Left lung (tissue), 14 donors: ENCODE data around the gene VWA5B2. TPM values are rescaled to one million over a fixed set of nuclear protein-coding genes. Genes with fewer than 3 reads are reported as not detected.

ENCODE experiments used
- ATAC-seq: fragments of 200-7000 bp; cut with Tn5 transposase; one replicate; pipeline ENCODE4 v1.9.1; 2020; ENCODE audit warnings: moderate library complexity
- DNase-seq, 4 donors: peaks; one replicate each; pipeline ENCODE4 v3.0.0-alpha.2; 2013 to 2020
- H3K27ac ChIP-seq, 2 donors: fragments of 200-600 bp; sonication (generic) in 1 of 2; one replicate each; pipeline versions ENCODE4 v1.5.0 to v1.8.0; 2020 to 2021
- H3K27me3 ChIP-seq, 2 donors: fragments of 200-600 bp; sonication (generic) in 1 of 2; one replicate each; pipeline versions ENCODE4 v1.5.0 to v1.8.0; 2020 to 2021
- H3K36me3 ChIP-seq, 2 donors: fragments of 200-600 bp; sonication (generic) in 1 of 2; one replicate each; pipeline versions ENCODE4 v1.5.0 to v1.8.0; 2020 to 2021
- H3K4me1 ChIP-seq, 2 donors: fragments of 200-600 bp; one replicate each; pipeline ENCODE4 v1.8.0; 2021
- H3K4me3 ChIP-seq, 2 donors: fragments of 200-600 bp; sonication (generic) in 1 of 2; one replicate each; pipeline versions ENCODE4 v1.5.0 to v1.8.0; 2020 to 2021; ENCODE audit warnings: mild to moderate bottlenecking in 1 of 2
- H3K9me3 ChIP-seq, 2 donors: fragments of 200-600 bp; sonication (generic) in 1 of 2; one replicate each; pipeline versions ENCODE4 v1.5.0 to v1.8.0; 2020 to 2021
- intact Hi-C, 2 donors: fragments of 100-400 bp; cut with DNase I; formaldehyde crosslinking; loops; one replicate each; pipeline versions ENCODE4 v1.11.2 to v1.14.2; 2022
- long read RNA-seq, 12 donors: library from polyadenylated mRNA in 2 of 12; unstranded in 2 of 12; transcript quantifications; one replicate each; pipeline ENCODE4 v2.0.0 and lab custom pipeline, GENCODE V29; 2019 to 2026
- polyA plus RNA-seq, 6 donors: library from polyadenylated mRNA; unstranded; fragments of 120-200 nt; gene quantifications; one replicate each; pipeline ENCODE4 v1.2.1, GENCODE V29; 2013; ENCODE audit not compliant: insufficient read length in 6 of 6
- total RNA-seq, 2 donors: library from RNA; stranded (reverse); fragmentation: NEBNext Ultra II Directional; extraction: Animal tissue kit (Norgen Biotek cat#: 25700); gene quantifications; one replicate each; pipeline ENCODE4 v1.2.1, GENCODE V29; 2021
- TF ChIP-seq, protein P1 (sequence below), 2 donors: fragments of 200-600 bp; sonication (generic) in 1 of 2; IDR thresholded peaks; one replicate each; pipeline versions ENCODE4 v1.5.0 to v1.8.0; 2021; ENCODE audit warnings: antibody characterized with exemption in 2 of 2
- donor health status: DM: no; HTN: yes; CAD: no.
- donor health status: DM: no; HTN: no; CAD: no.

VWA5B2 gene
- total RNA-seq, result under 1 TPM in 1 of 2 donors, not detected in 1; 0.31 TPM
- polyA plus RNA-seq, result 1 to 10 TPM in 5 of 6 donors, under 1 TPM in 1; 0.85 to 2.4 (median 1.4) TPM
- long read RNA-seq, donor 1, result 0 reads
- long read RNA-seq, donor 2, result 0 reads
- long read RNA-seq, donor 3, partial matches to known transcripts, result 18 of 32 reads
- long read RNA-seq, donor 3, other reads (novel, unspliced or antisense), result 14 of 32 reads
- long read RNA-seq, donor 4, result 0 reads
- long read RNA-seq, donor 5, result 0 reads
- long read RNA-seq, donor 6, partial matches to known transcripts, result 29 of 29 reads
- long read RNA-seq, donor 6, other reads (novel, unspliced or antisense), result 0 of 29 reads
- long read RNA-seq, donor 7, result 0 reads
- long read RNA-seq, donor 8, partial matches to known transcripts, result 28 of 43 reads
- long read RNA-seq, donor 8, other reads (novel, unspliced or antisense), result 15 of 43 reads
- long read RNA-seq, donor 9, result 0 reads
- long read RNA-seq, donor 10, result 0 reads
- long read RNA-seq, donor 11, partial matches to known transcripts, result 0 of 1 reads
- long read RNA-seq, donor 11, other reads (novel, unspliced or antisense), result 0 of 1 reads
- long read RNA-seq, donor 12, partial matches to known transcripts, result 26 of 32 reads
- long read RNA-seq, donor 12, other reads (novel, unspliced or antisense), result 6 of 32 reads

GRCh38 chr3:184229394-184230080 is at the start of gene VWA5B2:
TSS of gene VWA5B2 (plus strand) at chr3:184229585. CDS start at chr3:184230529, 944 bp downstream.
- Histone ChIP-seq H3K9me3 (no peaks in the 10 kb centered on the region), H3K27me3 (peaks cover 46 to 98% of the 10 kb centered on the region in 2 donors), H3K27ac (no peak within 1 kb of the TSS), H3K4me3 (peak within 1 kb of the TSS; percentile 27 to 40), H3K4me1 (peaks cover 12 to 23% of the 10 kb centered on the region in 2 donors), H3K36me3 (no peaks in the 10 kb centered on the region)
- peak; percentile 84 for ATAC-seq
- TF ChIP-seq, protein P1, sequence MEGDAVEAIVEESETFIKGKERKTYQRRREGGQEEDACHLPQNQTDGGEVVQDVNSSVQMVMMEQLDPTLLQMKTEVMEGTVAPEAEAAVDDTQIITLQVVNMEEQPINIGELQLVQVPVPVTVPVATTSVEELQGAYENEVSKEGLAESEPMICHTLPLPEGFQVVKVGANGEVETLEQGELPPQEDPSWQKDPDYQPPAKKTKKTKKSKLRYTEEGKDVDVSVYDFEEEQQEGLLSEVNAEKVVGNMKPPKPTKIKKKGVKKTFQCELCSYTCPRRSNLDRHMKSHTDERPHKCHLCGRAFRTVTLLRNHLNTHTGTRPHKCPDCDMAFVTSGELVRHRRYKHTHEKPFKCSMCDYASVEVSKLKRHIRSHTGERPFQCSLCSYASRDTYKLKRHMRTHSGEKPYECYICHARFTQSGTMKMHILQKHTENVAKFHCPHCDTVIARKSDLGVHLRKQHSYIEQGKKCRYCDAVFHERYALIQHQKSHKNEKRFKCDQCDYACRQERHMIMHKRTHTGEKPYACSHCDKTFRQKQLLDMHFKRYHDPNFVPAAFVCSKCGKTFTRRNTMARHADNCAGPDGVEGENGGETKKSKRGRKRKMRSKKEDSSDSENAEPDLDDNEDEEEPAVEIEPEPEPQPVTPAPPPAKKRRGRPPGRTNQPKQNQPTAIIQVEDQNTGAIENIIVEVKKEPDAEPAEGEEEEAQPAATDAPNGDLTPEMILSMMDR (IDR thresholded peaks at IDR 0.05), result peak in 1 of 2 donors; percentile 37
- intact Hi-C loops, result loop anchor here in 1 of 2 donors (10.0 kb wide), 1 partner anchor 85 kb away; no protein-coding TSS in a partner anchor
- DNase-seq, result peak in 2 of 4 donors; percentile 59 to 86

GRCh38 chr3:184180165-184180564 is 49.2 kb upstream of the VWA5B2 start:
- no peaks in the 10 kb centered on the region for H3K9me3 ChIP-seq
- ATAC-seq (no peak), DNase-seq (no peak)
- peaks cover 11 to 79% of the 10 kb centered on the region in 2 donors for H3K36me3 ChIP-seq
- TF ChIP-seq, protein P1 (IDR thresholded peaks at IDR 0.05), result no peak
- H3K4me3 ChIP-seq, result no peak overlapping the region
- intact Hi-C loops, result no loop called here
- H3K4me1 ChIP-seq, result peaks cover 19 to 52% of the 10 kb centered on the region in 2 donors
- H3K27ac ChIP-seq, result peak overlapping the region in 1 of 2 donors; percentile 1
- H3K27me3 ChIP-seq, result no peaks in the 10 kb centered on the region

GRCh38 chr3:184181596-184181995 is 47.8 kb upstream of the VWA5B2 start:
- TF ChIP-seq, protein P1 (IDR thresholded peaks at IDR 0.05), result no peak
- H3K36me3 ChIP-seq, result peaks cover 11 to 79% of the 10 kb centered on the region in 2 donors
- no peak overlapping the region for H3K27ac ChIP-seq
- ATAC-seq (no peak), DNase-seq (no peak)
- no peak overlapping the region for H3K4me3 ChIP-seq
- H3K9me3 ChIP-seq, result no peaks in the 10 kb centered on the region
- peaks cover 13 to 44% of the 10 kb centered on the region in 2 donors for H3K4me1 ChIP-seq
- intact Hi-C loops, result no loop called here
- no peaks in the 10 kb centered on the region for H3K27me3 ChIP-seq

- ATAC-seq (no peak), DNase-seq (no peak)
- H3K36me3 ChIP-seq, result peaks cover 11 to 73% of the 10 kb centered on the region in 2 donors
- TF ChIP-seq, protein P1 (IDR thresholded peaks at IDR 0.05), result no peak
- no peaks in the 10 kb centered on the region for H3K9me3 ChIP-seq
- no peak overlapping the region for H3K4me3 ChIP-seq
- intact Hi-C loops, result no loop called here
- H3K27ac ChIP-seq, result no peak overlapping the region
- H3K27me3 ChIP-seq, result no peaks in the 10 kb centered on the region
- peaks cover 12 to 47% of the 10 kb centered on the region in 2 donors for H3K4me1 ChIP-seq
Observed at GRCh38 chr3:184183679-184184078, 45.7 kb upstream of the VWA5B2 start.
